Measurements from ENCODE around the gene CASZ1.

CASZ1 gene

GRCh38 chr1:10833630-10834557, 37.4 kb upstream of the CASZ1 start:
- no peak for DNase-seq (ENCODE audit: low read depth in 1 of 2, low spot score in 1 of 2)
- H3K4me3 ChIP-seq (replicated peaks; ENCODE audit: insufficient read depth, low read length): no peak overlapping the region
- H3K27me3 ChIP-seq (ENCODE audit: insufficient read depth, poor library complexity, severe bottlenecking): peaks cover 14% of the 10 kb centered on the region
- H3K27ac ChIP-seq (replicated peaks): no peak overlapping the region
- TF ChIP-seq POLR2AphosphoS5 (IDR thresholded peaks at IDR 0.05; ENCODE audit: low read depth) (no peak), SPI1 (IDR thresholded peaks at IDR 0.05; ENCODE audit: borderline replicate concordance, low read depth) (no peak), GABPA (IDR thresholded peaks at IDR 0.05; ENCODE audit: low read depth) (no peak), REST (IDR thresholded peaks at IDR 0.05; ENCODE audit: insufficient replicate concordance, low read depth) (no peak)
- TF ChIP-seq, protein P1, sequence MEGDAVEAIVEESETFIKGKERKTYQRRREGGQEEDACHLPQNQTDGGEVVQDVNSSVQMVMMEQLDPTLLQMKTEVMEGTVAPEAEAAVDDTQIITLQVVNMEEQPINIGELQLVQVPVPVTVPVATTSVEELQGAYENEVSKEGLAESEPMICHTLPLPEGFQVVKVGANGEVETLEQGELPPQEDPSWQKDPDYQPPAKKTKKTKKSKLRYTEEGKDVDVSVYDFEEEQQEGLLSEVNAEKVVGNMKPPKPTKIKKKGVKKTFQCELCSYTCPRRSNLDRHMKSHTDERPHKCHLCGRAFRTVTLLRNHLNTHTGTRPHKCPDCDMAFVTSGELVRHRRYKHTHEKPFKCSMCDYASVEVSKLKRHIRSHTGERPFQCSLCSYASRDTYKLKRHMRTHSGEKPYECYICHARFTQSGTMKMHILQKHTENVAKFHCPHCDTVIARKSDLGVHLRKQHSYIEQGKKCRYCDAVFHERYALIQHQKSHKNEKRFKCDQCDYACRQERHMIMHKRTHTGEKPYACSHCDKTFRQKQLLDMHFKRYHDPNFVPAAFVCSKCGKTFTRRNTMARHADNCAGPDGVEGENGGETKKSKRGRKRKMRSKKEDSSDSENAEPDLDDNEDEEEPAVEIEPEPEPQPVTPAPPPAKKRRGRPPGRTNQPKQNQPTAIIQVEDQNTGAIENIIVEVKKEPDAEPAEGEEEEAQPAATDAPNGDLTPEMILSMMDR (IDR thresholded peaks at IDR 0.05; ENCODE audit: insufficient read depth, low read length): no peak

DNA sequence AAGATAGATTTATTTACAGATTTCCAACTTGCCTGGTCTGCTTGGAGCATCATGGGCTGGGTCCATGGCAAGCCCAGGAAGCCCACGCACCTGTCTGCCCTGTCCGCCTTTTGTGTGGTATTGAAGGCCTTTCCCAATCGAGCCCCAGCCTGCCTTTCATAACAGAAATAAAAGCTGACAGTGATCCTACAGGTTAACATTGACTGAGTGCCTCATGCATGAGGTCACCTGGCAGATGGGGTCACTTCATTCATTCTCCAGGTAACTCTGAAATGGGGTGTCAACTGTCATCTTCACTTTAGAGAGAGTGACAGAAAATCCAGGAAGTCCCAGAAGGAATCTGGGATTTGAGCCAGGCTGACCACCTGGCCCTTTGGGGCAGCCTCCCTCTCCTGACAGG, 36.3 kb upstream of the CASZ1 start:
- H3K27ac ChIP-seq (replicated peaks): no peak overlapping the region
- no peak for DNase-seq (ENCODE audit: low read depth in 1 of 2, low spot score in 1 of 2)
- peaks cover 13% of the 10 kb centered on the region for H3K27me3 ChIP-seq (ENCODE audit: insufficient read depth, poor library complexity, severe bottlenecking)
- H3K4me3 ChIP-seq (replicated peaks; ENCODE audit: insufficient read depth, low read length): no peak overlapping the region
- TF ChIP-seq SPI1 (IDR thresholded peaks at IDR 0.05; ENCODE audit: borderline replicate concordance, low read depth) (no peak), REST (IDR thresholded peaks at IDR 0.05; ENCODE audit: insufficient replicate concordance, low read depth) (no peak), POLR2AphosphoS5 (IDR thresholded peaks at IDR 0.05; ENCODE audit: low read depth) (no peak), GABPA (IDR thresholded peaks at IDR 0.05; ENCODE audit: low read depth) (no peak)
- TF ChIP-seq, protein P1 (IDR thresholded peaks at IDR 0.05; ENCODE audit: insufficient read depth, low read length): no peak

DNA sequence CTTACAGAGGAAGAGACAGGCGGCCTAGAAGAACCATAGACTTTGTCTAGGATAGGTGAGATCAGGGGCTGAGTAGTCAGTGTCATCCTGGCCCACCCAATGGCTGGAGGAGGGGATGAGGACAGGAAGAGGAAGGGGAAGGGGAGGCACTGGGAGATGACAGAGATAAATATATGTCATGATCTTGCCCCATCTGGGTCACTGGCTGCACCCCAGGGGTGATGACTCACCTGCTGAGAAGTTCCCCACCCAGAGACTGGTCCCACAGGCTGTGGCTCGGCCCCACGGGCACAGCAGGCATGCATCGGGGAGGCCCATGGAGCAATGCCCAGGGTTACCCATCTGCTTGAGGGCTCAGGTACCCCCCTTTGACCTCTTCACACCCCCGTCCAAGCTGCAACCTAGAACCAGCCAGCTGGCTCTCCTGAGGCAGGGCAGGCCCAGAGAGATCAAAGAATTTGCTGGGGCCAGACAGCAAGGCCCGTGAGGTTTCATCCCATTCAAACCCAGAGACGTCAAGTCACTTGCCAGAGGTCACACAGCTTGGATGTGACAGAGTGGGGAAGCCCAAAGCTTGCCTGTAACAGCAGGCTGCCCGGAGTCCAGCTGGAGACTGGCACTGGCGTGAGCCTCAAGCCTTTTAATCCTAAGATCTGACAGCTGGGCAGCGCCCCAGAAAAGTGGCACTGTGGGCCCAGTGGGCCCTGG, 34.7 kb upstream of the CASZ1 start:
- Histone ChIP-seq H3K27me3 (ENCODE audit: insufficient read depth, poor library complexity, severe bottlenecking) (peaks cover 5% of the 10 kb centered on the region), H3K27ac (replicated peaks) (no peak overlapping the region), H3K4me3 (replicated peaks; ENCODE audit: insufficient read depth, low read length) (no peak overlapping the region)
- DNase-seq (ENCODE audit: low read depth in 1 of 2, low spot score in 1 of 2): peak in 1 of 2 experiments; percentile 2
- TF ChIP-seq SPI1 (IDR thresholded peaks at IDR 0.05; ENCODE audit: borderline replicate concordance, low read depth) (no peak), GABPA (IDR thresholded peaks at IDR 0.05; ENCODE audit: low read depth) (no peak), POLR2AphosphoS5 (IDR thresholded peaks at IDR 0.05; ENCODE audit: low read depth) (no peak)
- TF ChIP-seq, protein P1 (IDR thresholded peaks at IDR 0.05; ENCODE audit: insufficient read depth, low read length): no peak
